ENCODE data around the gene ETV5.

DNA sequence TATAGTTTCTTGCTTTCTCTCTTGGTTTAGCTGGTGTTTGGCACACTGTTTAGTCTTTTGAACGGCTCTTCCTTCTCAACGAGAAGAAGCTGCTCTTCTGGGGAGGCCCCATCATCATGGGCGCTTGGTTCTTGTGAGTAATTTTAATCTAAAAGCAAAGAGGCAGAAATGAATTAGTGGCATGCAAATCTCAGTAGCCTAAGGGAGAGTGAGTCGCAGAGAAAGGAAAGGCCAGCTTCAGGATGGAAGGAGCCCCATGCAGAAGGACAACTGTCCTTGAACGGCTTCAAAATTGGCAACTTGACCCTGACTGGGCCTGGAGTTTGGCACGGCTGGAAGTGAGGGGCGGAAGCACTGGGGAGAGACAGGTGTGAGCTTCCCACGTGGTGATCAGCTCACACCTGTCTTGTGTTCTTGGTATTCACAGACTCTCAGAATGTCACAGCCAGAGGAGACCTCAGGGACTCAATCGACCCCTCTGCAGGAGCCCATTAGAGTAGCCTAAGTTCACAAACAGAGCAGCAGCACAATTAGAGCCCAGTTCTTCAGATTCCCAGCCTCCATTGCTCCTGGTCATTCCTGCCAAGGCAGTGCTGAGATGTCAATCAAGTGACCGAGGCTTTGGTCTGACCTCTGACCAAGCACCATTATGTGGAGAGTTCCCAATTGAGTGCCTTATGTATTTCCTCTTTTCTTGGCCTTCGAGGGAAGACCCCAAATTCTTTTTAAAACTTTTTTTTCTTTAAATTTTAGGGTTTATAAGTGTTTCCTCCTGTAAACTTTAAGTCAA lies 41.3 kb upstream of the ETV5 start:
- TF ChIP-seq, protein P1, sequence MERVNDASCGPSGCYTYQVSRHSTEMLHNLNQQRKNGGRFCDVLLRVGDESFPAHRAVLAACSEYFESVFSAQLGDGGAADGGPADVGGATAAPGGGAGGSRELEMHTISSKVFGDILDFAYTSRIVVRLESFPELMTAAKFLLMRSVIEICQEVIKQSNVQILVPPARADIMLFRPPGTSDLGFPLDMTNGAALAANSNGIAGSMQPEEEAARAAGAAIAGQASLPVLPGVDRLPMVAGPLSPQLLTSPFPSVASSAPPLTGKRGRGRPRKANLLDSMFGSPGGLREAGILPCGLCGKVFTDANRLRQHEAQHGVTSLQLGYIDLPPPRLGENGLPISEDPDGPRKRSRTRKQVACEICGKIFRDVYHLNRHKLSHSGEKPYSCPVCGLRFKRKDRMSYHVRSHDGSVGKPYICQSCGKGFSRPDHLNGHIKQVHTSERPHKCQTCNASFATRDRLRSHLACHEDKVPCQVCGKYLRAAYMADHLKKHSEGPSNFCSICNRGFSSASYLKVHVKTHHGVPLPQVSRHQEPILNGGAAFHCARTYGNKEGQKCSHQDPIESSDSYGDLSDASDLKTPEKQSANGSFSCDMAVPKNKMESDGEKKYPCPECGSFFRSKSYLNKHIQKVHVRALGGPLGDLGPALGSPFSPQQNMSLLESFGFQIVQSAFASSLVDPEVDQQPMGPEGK (CRISPR knock-in tag; IDR thresholded peaks at IDR 0.05; ENCODE audit: borderline replicate concordance), result no peak
- TF ChIP-seq TCF4 (CRISPR knock-in tag; IDR thresholded peaks at IDR 0.05; ENCODE audit: borderline replicate concordance) (no peak), ZC3H10 (CRISPR knock-in tag; IDR thresholded peaks at IDR 0.05) (no peak), CSDC2 (CRISPR knock-in tag; IDR thresholded peaks at IDR 0.05) (no peak)
- TF ChIP-seq, protein P2, sequence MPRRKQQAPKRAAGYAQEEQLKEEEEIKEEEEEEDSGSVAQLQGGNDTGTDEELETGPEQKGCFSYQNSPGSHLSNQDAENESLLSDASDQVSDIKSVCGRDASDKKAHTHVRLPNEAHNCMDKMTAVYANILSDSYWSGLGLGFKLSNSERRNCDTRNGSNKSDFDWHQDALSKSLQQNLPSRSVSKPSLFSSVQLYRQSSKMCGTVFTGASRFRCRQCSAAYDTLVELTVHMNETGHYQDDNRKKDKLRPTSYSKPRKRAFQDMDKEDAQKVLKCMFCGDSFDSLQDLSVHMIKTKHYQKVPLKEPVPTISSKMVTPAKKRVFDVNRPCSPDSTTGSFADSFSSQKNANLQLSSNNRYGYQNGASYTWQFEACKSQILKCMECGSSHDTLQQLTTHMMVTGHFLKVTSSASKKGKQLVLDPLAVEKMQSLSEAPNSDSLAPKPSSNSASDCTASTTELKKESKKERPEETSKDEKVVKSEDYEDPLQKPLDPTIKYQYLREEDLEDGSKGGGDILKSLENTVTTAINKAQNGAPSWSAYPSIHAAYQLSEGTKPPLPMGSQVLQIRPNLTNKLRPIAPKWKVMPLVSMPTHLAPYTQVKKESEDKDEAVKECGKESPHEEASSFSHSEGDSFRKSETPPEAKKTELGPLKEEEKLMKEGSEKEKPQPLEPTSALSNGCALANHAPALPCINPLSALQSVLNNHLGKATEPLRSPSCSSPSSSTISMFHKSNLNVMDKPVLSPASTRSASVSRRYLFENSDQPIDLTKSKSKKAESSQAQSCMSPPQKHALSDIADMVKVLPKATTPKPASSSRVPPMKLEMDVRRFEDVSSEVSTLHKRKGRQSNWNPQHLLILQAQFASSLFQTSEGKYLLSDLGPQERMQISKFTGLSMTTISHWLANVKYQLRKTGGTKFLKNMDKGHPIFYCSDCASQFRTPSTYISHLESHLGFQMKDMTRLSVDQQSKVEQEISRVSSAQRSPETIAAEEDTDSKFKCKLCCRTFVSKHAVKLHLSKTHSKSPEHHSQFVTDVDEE (CRISPR knock-in tag; IDR thresholded peaks at IDR 0.05), result no peak
